Muscle of arm (tissue), 14 donors: ENCODE measurements around the gene OGFR. TPM values are rescaled to one million over a fixed set of nuclear protein-coding genes. Genes with fewer than 3 reads are reported as not detected.

ENCODE experiments used
- DNase-seq: peaks from one replicate; pipeline ENCODE4 v3.0.0-alpha.2; 2013
- long read RNA-seq, 11 donors: transcript quantifications; one replicate each; lab custom pipeline, GENCODE V29; 2026
- polyA plus RNA-seq, 12 donors: library from polyadenylated mRNA; unstranded; fragments of 120-200 nt; gene quantifications; one replicate each; pipeline ENCODE4 v1.2.1, GENCODE V29; 2013; ENCODE audit not compliant: insufficient read length in 12 of 12

Gene OGFR
- 10 to 100 TPM in 11 of 12 donors, not detected in 1; 12.0 to 27.2 (median 14.5) TPM for polyA plus RNA-seq
- long read RNA-seq, donor 1, transcript OGFR-201 (7 exons, 2,410 nt) = major isoform, 7 of 7 reads
- long read RNA-seq, donor 1, partial matches to known transcripts = 0 of 7 reads
- long read RNA-seq, donor 1, other reads (novel, unspliced or antisense) = 0 of 7 reads
- long read RNA-seq, donor 2, full-length matches to known transcripts = 6 of 6 reads
- long read RNA-seq, donor 2, partial matches to known transcripts = 0 of 6 reads
- long read RNA-seq, donor 2, other reads (novel, unspliced or antisense) = 0 of 6 reads
- long read RNA-seq, donor 3, partial matches to known transcripts = 0 of 4 reads
- long read RNA-seq, donor 3, other reads (novel, unspliced or antisense) = 0 of 4 reads
- long read RNA-seq, donor 4, partial matches to known transcripts = 0 of 3 reads
- long read RNA-seq, donor 4, other reads (novel, unspliced or antisense) = 0 of 3 reads
- long read RNA-seq, donor 5, transcript OGFR-201 (7 exons, 2,410 nt) = major isoform, 5 of 5 reads
- long read RNA-seq, donor 5, partial matches to known transcripts = 0 of 5 reads
- long read RNA-seq, donor 5, other reads (novel, unspliced or antisense) = 0 of 5 reads
- long read RNA-seq, donor 6, full-length matches to known transcripts = 4 of 4 reads
- long read RNA-seq, donor 6, partial matches to known transcripts = 0 of 4 reads
- long read RNA-seq, donor 6, other reads (novel, unspliced or antisense) = 0 of 4 reads
- long read RNA-seq, donor 7 = 0 reads
- long read RNA-seq, donor 8, partial matches to known transcripts = 0 of 2 reads
- long read RNA-seq, donor 8, other reads (novel, unspliced or antisense) = 0 of 2 reads
- long read RNA-seq, donor 9, partial matches to known transcripts = 0 of 4 reads
- long read RNA-seq, donor 9, other reads (novel, unspliced or antisense) = 0 of 4 reads
- long read RNA-seq, donor 10, partial matches to known transcripts = 9 of 13 reads
- long read RNA-seq, donor 10, other reads (novel, unspliced or antisense) = 0 of 13 reads
- long read RNA-seq, donor 11, partial matches to known transcripts = 0 of 1 reads
- long read RNA-seq, donor 11, other reads (novel, unspliced or antisense) = 0 of 1 reads

GRCh38 chr20:62804627-62805154 is at the start of gene OGFR:
Gene OGFR, plus strand, starts transcription at chr20:62804835. Its CDS starts 25 bp downstream, at chr20:62804860.
- DNase-seq = peak; percentile 74

- no peak for DNase-seq
Observed at GRCh38 chr20:62754991-62755356, 49.7 kb upstream of the OGFR start.

- no peak for DNase-seq
Observed at GRCh38 chr20:62755817-62756724, 48.6 kb upstream of the OGFR start.

GRCh38 chr20:62758226-62758912 is 46.3 kb upstream of the OGFR start:
- DNase-seq = no peak

GRCh38 chr20:62759981-62760431 is 44.6 kb upstream of the OGFR start:
- DNase-seq = no peak

GRCh38 chr20:62760471-62760855 is 44.2 kb upstream of the OGFR start:
- no peak for DNase-seq

- DNase-seq = no peak
Observed at GRCh38 chr20:62760856-62761758, 43.5 kb upstream of the OGFR start.

GRCh38 chr20:62761759-62762131 is 42.9 kb upstream of the OGFR start:
- no peak for DNase-seq

- DNase-seq = no peak
Observed at GRCh38 chr20:62762376-62762775, 42.3 kb upstream of the OGFR start.

GRCh38 chr20:62762801-62763368 is 41.8 kb upstream of the OGFR start:
- no peak for DNase-seq

- DNase-seq = no peak
Observed at GRCh38 chr20:62763404-62763803, 41.2 kb upstream of the OGFR start.

GRCh38 chr20:62764156-62764935 is 40.3 kb upstream of the OGFR start:
- DNase-seq = no peak

GRCh38 chr20:62765021-62765420 is 39.6 kb upstream of the OGFR start:
- no peak for DNase-seq

GRCh38 chr20:62765432-62766070 is 39.1 kb upstream of the OGFR start:
- no peak for DNase-seq

- no peak for DNase-seq
Observed at GRCh38 chr20:62766071-62766450, 38.6 kb upstream of the OGFR start.

GRCh38 chr20:62766716-62767115 is 37.9 kb upstream of the OGFR start:
- no peak for DNase-seq

GRCh38 chr20:62768234-62768546 is 36.4 kb upstream of the OGFR start:
- no peak for DNase-seq
